GM20000 (cell line): ENCODE measurements around the gene CIART.
"Not testable (repeated sequence)": the region's sequence is repeated elsewhere in the genome, so short reads cannot be mapped to it uniquely, and the experiment has no call there.

ENCODE experiments used
- DNase-seq: peaks from one replicate; pipeline ENCODE4 v3.0.0; 2012; ENCODE audit warnings: low spot score
- CTCF ChIP-seq: IDR thresholded peaks from 2 replicates; pipeline ENCODE4 v1.5.1; 2012; ENCODE audit warnings: mild to moderate bottlenecking, control low read depth; ENCODE audit errors: extremely low read depth, missing control alignments

The CIART gene

GRCh38 chr1:150299716-150300115, 17.4 kb downstream of the CIART start:
- no peak for TF ChIP-seq CTCF
- no peak for DNase-seq

GRCh38 chr1:150302338-150302737, 20.0 kb downstream of the CIART start:
- TF ChIP-seq CTCF = no peak
- DNase-seq = no peak

- TF ChIP-seq CTCF = no peak
- no peak for DNase-seq
These were observed 20.5 kb downstream of the CIART start for GRCh38 chr1:150302902-150303301.

GRCh38 chr1:150308585-150308984, 26.2 kb downstream of the CIART start:
- not testable (repeated sequence) for DNase-seq

- no peak for TF ChIP-seq CTCF
- DNase-seq = no peak
These were observed 27.6 kb downstream of the CIART start for GRCh38 chr1:150309758-150310508.

GRCh38 chr1:150311762-150312161, 29.4 kb downstream of the CIART start:
- no peak for DNase-seq
- no peak for TF ChIP-seq CTCF

GRCh38 chr1:150314691-150315090, 32.3 kb downstream of the CIART start:
- DNase-seq = not testable (repeated sequence)

GRCh38 chr1:150320667-150320978, 38.3 kb downstream of the CIART start:
- TF ChIP-seq CTCF = no peak
- no peak for DNase-seq
